Liver (tissue), 3 donors: ENCODE data around the gene KSR1.

ENCODE experiments used
- CTCF ChIP-seq: fragments of 150-350 bp; IDR thresholded peaks from 2 replicates; pipeline ENCODE4 v1.5.1; 2017; ENCODE audit warnings: improper control_type of control experiment, low read depth, low read length; ENCODE audit not compliant: missing input control
- EGR1 ChIP-seq, 2 donors: IDR thresholded peaks; 2 replicates each; pipeline ENCODE4 v1.6.1; 2016 to 2018; ENCODE audit warnings: antibody characterized with exemption in 2 of 2, low read depth in 2 of 2
- RAD21 ChIP-seq, 2 donors: IDR thresholded peaks; 2 replicates each; pipeline ENCODE4 v1.6.1; 2016; ENCODE audit warnings: antibody characterized with exemption in 2 of 2, mild to moderate bottlenecking in 2 of 2
- REST ChIP-seq: IDR thresholded peaks from 2 replicates; pipeline ENCODE4 v1.6.1; 2016; ENCODE audit warnings: antibody characterized with exemption, mild to moderate bottlenecking
- SP1 ChIP-seq: IDR thresholded peaks from 2 replicates; pipeline ENCODE4 v1.6.1; 2018; ENCODE audit warnings: antibody characterized with exemption, mild to moderate bottlenecking
- TAF1 ChIP-seq: conservative IDR thresholded peaks from 2 replicates; pipeline ENCODE4 v1.6.1; 2016; ENCODE audit warnings: antibody characterized with exemption, mild to moderate bottlenecking
- donor health status: healthy.
- donor health status: healthy.

- TF ChIP-seq CTCF, result no peak
- no peak for TF ChIP-seq SP1
- no peak for TF ChIP-seq REST
- no peak for TF ChIP-seq EGR1 (IDR thresholded peaks at IDR 0.05; ENCODE audit: low read depth in 2 of 2)
- no peak for TF ChIP-seq TAF1
- no peak for TF ChIP-seq RAD21 (IDR thresholded peaks at IDR 0.05)
Measured at GRCh38 chr17:27674335-27674734, 218.1 kb downstream of the KSR1 start.
